HG02798 (cell line): ENCODE results near the gene FMN1.
"Not testable (repeated sequence)": the region's sequence is repeated elsewhere in the genome, so short reads cannot be mapped to it uniquely, and the experiment has no call there.

Experiments
- ATAC-seq: cut with Tn5 transposase; IDR thresholded peaks from one replicate; pipeline ENCODE4 v1.9.1; 2021; ENCODE audit warnings: mild to moderate bottlenecking; ENCODE audit not compliant: unreplicated experiment, poor library complexity

FMN1 gene

DNA sequence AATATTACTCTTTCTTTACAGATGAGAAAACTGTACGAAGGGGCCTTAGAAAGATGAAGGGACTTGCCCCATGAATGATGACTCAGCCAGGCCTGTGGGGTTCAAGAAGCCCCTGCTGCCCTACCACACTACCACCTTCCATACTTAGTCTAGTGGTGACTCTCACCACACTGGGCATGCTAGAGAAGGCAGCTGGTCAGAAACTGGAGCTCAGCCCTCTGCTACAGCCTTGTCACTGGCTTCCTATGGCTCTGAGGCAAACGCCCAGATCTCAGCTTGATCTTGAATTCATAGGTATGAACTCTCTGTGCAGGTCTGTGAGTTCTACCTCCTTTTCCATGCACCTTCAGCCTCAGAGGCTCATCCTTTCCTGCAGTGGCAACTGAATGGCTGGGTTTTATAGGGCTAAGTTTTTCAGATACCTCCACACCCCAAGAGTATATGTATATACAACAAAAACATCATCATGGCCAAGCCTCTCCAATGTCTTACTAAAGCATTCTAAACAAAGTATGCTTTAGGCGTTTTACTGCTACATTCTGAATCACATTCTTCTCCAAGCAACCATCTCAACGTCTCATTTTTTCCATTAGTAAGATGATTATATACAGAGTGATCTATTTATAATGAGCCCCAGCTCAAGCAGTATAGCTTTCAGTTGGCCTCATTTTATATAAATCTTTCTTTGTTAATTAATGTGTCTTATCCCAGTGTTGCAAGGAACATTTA lies 242.6 kb downstream of the FMN1 start:
- ATAC-seq: no peak

DNA sequence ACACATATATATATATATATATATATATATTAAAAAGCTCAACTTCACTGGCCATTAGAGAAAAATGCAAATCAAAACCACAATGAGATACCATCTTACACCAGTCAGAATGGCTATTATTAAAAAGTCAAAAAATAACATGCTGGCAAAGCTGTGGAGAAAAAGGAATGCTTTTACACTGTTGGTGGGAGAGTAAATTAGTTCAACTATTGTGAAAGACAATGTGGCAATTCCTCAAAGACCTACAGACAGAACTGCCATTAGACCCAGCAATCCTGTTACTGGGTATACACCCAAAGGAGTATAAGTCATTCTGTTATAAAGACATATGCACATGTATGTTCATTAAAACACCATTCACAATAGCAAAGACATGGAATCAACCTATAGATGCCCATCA lies 244.5 kb downstream of the FMN1 start:
- ATAC-seq: not testable (repeated sequence)

DNA sequence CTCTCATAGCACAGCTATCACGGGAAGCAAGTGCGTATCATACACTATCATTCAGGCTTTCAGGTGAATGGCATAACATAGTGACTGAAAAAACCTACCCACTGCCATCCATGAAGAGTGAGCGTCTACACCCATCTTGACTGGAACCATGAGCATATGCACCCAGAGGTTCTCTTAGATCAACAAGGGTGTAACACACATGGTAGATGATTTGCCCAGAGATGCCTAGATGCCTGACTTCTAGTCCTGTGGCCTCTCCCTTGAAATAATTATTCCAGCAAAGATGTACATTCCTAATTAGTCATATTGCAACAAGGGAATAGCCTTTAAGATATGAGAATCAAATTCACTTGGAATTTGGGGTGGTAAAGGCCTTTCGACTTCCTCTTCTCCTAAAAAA lies 248.3 kb downstream of the FMN1 start:
- ATAC-seq: no peak

DNA sequence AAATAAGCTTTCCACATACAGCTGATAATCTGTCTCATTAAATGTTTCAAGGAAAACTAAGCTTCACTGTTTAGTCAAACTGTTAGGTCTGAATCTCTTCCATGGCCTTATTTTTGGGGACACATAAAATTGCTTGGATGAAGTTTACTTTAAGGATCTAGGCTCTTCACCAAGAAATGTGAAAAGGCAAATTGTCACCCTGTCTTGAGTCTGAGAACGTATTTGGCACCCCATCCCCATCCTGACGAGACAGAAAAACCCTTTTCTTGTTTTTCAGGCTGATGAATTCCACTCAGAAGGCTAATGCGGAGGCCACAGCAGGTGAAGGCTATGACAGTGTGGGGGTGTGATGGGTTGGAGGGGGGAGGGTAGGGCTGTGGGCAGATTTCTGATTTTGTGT lies 250.1 kb downstream of the FMN1 start:
- no peak for ATAC-seq

DNA sequence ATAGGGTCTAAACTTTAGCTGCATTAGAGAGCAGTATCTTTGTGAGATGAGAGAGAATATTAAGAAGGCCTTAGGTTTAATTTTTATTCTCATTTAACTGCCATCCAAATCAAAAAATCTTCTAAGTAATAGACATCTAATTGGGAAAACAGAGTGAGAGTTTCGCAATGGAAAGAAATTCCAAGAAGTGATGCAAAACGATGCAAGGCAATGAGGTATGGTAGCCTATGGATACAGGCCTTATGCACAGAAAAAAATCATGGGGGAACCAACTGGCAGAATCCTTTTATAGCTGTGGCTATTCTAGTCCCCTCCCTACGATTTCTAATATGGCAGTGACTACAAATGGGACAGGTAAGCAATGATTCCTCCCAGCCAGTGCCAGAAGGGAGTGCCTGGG lies 250.8 kb downstream of the FMN1 start:
- ATAC-seq: no peak

DNA sequence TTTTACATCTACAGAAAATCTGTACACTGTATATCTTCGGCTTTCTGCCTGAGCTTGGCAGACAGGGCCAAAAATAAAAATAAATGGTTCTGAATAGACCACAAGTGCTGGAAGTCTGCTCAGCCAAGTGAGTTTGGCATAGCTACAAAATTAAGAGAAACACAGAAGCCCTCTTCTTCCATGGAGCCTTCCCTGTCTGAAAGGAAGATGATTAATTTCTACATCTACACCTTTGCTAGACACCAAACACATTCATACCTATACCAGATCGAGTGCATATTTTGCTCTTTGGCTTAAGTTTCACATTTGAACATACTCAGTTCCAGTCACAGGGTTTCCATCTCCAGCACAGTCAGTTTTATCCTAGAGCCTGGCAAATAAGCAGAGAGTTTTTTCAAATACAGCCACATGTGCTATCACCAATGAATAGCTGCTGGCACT lies 252.1 kb downstream of the FMN1 start:
- ATAC-seq: no peak

DNA sequence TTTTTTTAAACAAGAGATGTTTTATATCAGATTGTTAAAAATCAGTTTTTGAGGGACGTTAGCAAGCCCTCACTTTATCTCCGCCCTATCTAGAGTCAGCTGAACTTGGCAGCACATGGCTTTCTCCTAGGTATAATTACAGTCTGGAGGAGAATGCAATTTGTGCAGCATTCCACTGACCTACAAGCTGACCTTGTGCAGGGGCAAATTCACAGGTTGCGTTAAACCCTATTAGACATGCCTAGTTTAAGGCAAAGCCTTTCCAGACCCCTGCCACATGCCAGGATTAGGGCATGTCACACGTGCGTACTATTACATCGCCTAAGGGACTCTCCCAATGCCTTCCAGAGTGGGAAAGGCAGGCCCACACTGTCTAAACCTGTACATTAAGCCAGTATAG lies 252.7 kb downstream of the FMN1 start:
- ATAC-seq: no peak

DNA sequence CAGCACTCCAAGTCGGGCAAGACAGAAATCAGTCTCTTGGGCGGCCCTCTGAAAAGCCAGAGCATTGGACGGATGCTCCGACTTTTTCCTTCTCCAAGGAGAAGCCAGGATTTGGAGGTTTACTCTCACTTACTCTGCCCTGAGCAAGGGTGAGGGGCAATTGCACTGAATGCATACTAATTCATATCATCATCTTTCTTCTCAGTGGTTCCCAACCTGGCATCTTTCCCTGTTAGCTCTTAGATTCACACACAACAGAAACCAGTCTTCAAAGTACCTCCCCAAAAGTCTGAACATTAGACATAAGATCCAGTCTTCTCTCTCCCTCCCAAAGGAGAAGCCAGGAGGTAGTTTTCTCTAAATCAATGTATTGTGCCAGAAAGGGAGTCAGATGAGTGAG lies 257.5 kb downstream of the FMN1 start:
- ATAC-seq: no peak

DNA sequence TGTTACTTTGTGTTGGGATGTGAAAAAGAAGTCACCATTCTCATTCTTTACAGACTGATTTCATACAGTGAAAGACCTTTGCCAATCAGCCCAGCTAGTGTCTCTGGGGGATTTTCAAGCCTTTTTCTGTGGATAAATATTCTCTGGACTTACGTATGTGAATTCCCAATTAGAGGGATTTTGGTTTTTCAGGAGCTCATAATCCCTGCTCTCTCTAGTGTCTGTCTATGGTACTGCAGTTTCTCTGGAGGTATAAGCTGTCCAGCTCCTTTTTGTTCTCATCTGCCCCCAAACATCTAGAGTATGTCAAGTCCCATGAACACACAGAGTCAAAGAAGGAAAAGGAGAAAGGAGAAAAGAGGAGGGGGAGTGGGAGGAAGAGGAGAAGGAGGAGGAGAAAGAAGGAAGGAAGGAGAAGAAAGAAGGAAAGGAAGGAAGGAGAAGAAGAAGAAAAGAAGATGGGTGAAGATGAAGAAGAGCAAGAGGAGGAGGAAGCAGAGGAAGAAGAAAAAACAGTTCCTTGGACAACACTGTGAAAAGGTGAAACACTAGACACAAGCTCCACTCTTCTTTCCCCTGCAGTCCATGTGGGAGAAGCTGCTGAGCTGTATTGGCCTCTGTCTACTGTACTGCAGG lies 258.1 kb downstream of the FMN1 start:
- no peak for ATAC-seq

DNA sequence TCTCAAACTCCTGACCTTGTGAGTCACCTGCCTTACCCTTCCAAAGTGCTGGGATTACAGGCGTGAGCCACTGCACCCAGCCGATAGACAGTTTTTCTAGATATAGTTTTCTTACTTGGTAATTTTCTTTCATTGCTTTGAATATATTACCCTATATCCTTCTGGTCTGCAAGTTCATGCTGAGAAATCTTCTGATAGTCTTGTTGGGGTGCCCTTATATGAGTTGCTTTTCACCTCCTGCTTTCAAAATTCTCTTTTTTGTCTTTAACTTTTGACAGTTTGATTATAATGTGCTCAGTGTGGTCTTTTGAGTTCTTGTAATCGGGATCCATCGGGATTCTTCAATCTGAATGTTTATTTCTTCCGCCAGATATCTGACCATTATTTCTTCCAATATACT lies 259.4 kb downstream of the FMN1 start:
- ATAC-seq: no peak

DNA sequence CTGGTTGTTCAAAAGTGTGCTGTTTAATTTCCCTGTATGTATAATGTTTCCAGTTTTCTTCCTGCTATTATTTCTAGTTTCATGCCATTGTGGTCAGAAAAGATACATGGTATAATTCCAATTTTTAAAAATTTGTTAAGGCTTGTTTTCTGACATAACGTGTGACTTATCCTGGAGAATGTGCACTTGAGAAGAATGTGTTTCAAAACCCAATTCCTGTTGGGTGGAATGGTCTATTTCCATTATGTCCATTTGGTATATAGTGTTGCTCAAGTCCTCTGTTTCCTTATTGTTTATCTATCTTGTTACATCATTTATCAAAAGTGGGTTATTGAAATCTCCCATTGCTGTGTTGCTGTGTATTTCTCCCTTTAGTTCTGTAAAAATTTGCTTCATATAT lies 261.3 kb downstream of the FMN1 start:
- ATAC-seq: no peak

GRCh38 chr15:32928876-32929275 lies 265.6 kb downstream of the FMN1 start:
- ATAC-seq: no peak

- ATAC-seq: no peak
Observed at GRCh38 chr15:32927124-32927523, 267.4 kb downstream of the FMN1 start.

GRCh38 chr15:32923176-32923575 lies 271.3 kb downstream of the FMN1 start:
- no peak for ATAC-seq

- ATAC-seq: no peak
Observed at GRCh38 chr15:32922541-32922940, 272.0 kb downstream of the FMN1 start.

DNA sequence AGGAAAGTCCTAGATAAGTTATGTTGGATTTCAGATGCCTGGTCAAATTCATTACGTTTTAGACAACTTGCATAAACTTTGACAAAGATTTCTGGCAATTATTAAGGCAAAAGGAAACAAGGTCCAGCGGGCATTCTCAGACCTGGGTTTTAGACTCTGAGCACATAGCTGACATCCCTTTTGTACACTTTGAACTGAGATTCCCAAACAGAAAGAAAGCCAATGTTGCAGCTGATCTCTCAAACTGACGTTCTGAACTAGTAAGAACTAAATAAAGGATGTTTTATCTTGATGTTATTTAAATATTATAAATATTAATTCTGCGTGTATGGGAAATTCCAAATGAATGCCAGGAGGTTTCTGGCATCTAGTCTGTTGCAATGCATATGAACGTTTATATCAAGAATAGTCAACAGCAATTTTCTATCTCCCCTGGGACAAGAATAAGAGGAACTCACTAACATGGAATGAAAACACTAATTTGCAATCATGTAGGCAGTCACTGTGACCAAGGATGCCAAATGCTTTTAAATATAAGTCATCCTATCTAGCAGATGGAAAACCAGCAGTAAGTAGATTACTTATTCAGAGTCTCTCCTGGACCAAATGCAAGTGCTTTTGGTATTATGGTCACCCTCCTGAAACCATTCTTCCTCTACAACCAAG lies 274.6 kb downstream of the FMN1 start:
- no peak for ATAC-seq

GRCh38 chr15:32918547-32918946 lies 276.0 kb downstream of the FMN1 start:
- ATAC-seq: no peak

GRCh38 chr15:32910839-32911238 lies 283.7 kb downstream of the FMN1 start:
- ATAC-seq: no peak

DNA sequence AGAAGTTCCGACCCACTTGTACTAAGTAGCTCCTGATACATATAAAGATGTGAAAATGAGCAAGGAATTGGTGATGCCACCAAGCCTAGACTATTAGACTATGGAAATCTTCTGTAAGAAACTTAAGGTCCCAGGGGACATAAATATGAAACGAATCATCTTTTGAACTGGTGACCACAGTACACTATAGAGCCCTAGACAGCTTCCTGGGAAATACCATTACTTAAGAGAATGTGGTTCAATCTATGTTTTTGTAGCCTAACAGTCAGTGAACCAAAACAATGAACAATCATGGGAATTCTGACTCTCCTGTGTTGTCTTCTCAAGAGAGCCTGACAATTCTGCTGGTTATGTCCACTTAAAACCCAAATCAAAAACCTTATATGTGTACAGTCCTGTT lies 285.1 kb downstream of the FMN1 start:
- ATAC-seq: no peak

- peak; percentile 5 for ATAC-seq
Observed at GRCh38 chr15:32908872-32909271, 285.6 kb downstream of the FMN1 start.

GRCh38 chr15:32908135-32908801 lies 286.2 kb downstream of the FMN1 start:
- peak; percentile 92 for ATAC-seq
